Prostate gland (tissue), 2 donors: ENCODE results near the gene EDRF1. TPM values are rescaled to one million over a fixed set of nuclear protein-coding genes. Genes with fewer than 3 reads are reported as not detected.
A peak's percentile ranks its signal among the peaks of the same experiment; 100 is the strongest.

Experiments used
- DNase-seq: peaks from one replicate; pipeline ENCODE4 v3.0.0-alpha.2; 2019; ENCODE audit warnings: low spot score
- H3K27ac ChIP-seq, 2 donors: fragments of 200-600 bp; sonication (generic); 2 replicates each; pipeline ENCODE4 v1.5.1; 2017 to 2019
- H3K27me3 ChIP-seq: fragments of 200-600 bp; sonication (generic); replicated peaks from 2 replicates; pipeline ENCODE4 v1.5.1; 2019; ENCODE audit not compliant: insufficient read depth
- H3K36me3 ChIP-seq, 2 donors: fragments of 200-600 bp; sonication (generic); 1 replicate in 1 of 2; 2 replicates in 1 of 2; pipeline versions ENCODE4 v1.5.1 to v1.8.1; 2017 to 2019
- H3K4me1 ChIP-seq: fragments of 200-600 bp; sonication (generic); replicated peaks from 2 replicates; pipeline ENCODE4 v1.5.1; 2019
- H3K4me3 ChIP-seq, 2 donors: fragments of 200-600 bp; sonication (generic); 2 replicates each; pipeline ENCODE4 v1.5.1; 2017 to 2019
- H3K9me3 ChIP-seq: fragments of 200-600 bp; sonication (generic); 2 replicates; pipeline ENCODE4 v1.5.1; 2017
- POLR2A ChIP-seq: fragments of 450-650 bp; IDR thresholded peaks from one replicate; pipeline ENCODE4 v1.6.1; 2016; ENCODE audit warnings: antibody characterized with exemption, mild to moderate bottlenecking
- POLR2AphosphoS5 ChIP-seq: sonication (generic); formaldehyde crosslinking; IDR thresholded peaks from one replicate; pipeline ENCODE4 v1.6.1; 2017; ENCODE audit warnings: antibody characterized with exemption
- WGBS: methylation state at CpG from one replicate; pipeline ENCODE4 v1.1.5; 2018; 5-methylcytosine and 5-hydroxymethylcytosine counted together
- intact Hi-C: fragments of 100-400 bp; cut with DNase I; formaldehyde crosslinking; loops from one replicate; pipeline ENCODE4 v1.14.2; 2022
- total RNA-seq, 2 donors: library from RNA; depleted of rRNA; stranded (reverse); fragments of >200 nt; gene quantifications; one replicate each; pipeline ENCODE4 v1.1.0, GENCODE V29; 2016
- TF ChIP-seq, protein P1 (sequence below), 4 experiments: fragments of 200-600 bp in 2 of 4; fragments of 450-650 bp in 2 of 4; sonication (generic) in 2 of 4; IDR thresholded peaks; 1 replicate in 3 of 4; 2 replicates in 1 of 4; pipeline ENCODE4 v1.5.1; 2016 to 2019; ENCODE audit warnings: antibody characterized with exemption in 4 of 4, mild to moderate bottlenecking in 2 of 4, moderate library complexity in 2 of 4

The EDRF1 gene
- 10 to 100 TPM; 18.9 to 49.6 TPM for total RNA-seq

GRCh38 chr10:125719173-125720001 lies at the start of gene EDRF1:
Gene EDRF1, plus strand, starts transcription at chr10:125719709. Its CDS starts 99 bp downstream, at chr10:125719808.
- TF ChIP-seq POLR2A (peak; percentile 80), POLR2AphosphoS5 (peak; percentile 99)
- TF ChIP-seq, protein P1, sequence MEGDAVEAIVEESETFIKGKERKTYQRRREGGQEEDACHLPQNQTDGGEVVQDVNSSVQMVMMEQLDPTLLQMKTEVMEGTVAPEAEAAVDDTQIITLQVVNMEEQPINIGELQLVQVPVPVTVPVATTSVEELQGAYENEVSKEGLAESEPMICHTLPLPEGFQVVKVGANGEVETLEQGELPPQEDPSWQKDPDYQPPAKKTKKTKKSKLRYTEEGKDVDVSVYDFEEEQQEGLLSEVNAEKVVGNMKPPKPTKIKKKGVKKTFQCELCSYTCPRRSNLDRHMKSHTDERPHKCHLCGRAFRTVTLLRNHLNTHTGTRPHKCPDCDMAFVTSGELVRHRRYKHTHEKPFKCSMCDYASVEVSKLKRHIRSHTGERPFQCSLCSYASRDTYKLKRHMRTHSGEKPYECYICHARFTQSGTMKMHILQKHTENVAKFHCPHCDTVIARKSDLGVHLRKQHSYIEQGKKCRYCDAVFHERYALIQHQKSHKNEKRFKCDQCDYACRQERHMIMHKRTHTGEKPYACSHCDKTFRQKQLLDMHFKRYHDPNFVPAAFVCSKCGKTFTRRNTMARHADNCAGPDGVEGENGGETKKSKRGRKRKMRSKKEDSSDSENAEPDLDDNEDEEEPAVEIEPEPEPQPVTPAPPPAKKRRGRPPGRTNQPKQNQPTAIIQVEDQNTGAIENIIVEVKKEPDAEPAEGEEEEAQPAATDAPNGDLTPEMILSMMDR (IDR thresholded peaks at IDR 0.05) = peak in 2 of 4 experiments; percentile 13 to 30
- WGBS = under 1% methylated on average over 68 of the region's 72 CpGs
- Histone ChIP-seq H3K9me3 (no peaks in the 10 kb centered on the region), H3K4me3 (peak within 1 kb of the TSS; percentile 76 to 86), H3K4me1 (no peaks in the 10 kb centered on the region), H3K27me3 (no peaks in the 10 kb centered on the region), H3K36me3 (no peaks in the 10 kb centered on the region), H3K27ac (peak within 1 kb of the TSS; percentile 90 to 91)
- peak; percentile 98 for DNase-seq
- intact Hi-C loops = no loop called here

DNA sequence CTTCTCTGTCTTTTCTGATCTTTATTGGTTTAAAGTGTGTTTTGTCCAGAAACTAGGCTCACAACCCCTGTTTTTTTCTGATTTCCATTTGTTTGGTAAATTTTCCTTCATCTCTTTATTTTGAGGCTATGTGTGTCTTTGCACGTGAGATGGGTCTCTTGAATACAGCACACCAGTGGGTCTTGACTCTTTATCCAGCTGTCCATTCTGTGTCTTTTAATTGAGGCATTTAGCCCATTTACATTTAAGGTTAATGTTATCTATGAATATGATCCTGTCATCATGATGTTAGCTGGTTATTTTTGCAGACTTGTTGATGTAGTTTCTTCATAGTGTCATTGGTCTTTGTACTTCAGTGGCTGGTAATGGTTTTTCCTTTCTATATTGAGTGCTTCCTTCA lies 46.6 kb upstream of the EDRF1 start:
- Histone ChIP-seq H3K4me3 (no peak overlapping the region), H3K36me3 (no peaks in the 10 kb centered on the region), H3K27ac (no peak overlapping the region), H3K4me1 (no peaks in the 10 kb centered on the region), H3K27me3 (no peaks in the 10 kb centered on the region), H3K9me3 (no peaks in the 10 kb centered on the region)
- WGBS = 94% methylated on average over 1 of the region's 1 CpG
- TF ChIP-seq POLR2A (no peak), POLR2AphosphoS5 (no peak)
- TF ChIP-seq, protein P1 (IDR thresholded peaks at IDR 0.05) = no peak
- intact Hi-C loops = no loop called here
- no peak for DNase-seq

- intact Hi-C loops = no loop called here
- Histone ChIP-seq H3K4me1 (peaks cover 6% of the 10 kb centered on the region), H3K36me3 (no peaks in the 10 kb centered on the region), H3K27me3 (no peaks in the 10 kb centered on the region), H3K27ac (no peak overlapping the region), H3K4me3 (no peak overlapping the region), H3K9me3 (no peaks in the 10 kb centered on the region)
- TF ChIP-seq POLR2A = no peak
- no peak for TF ChIP-seq POLR2AphosphoS5
- TF ChIP-seq, protein P1 (IDR thresholded peaks at IDR 0.05) = no peak
- no peak for DNase-seq
- WGBS = 83% methylated on average over 11 of the region's 11 CpGs
These were observed 40.1 kb upstream of the EDRF1 start for GRCh38 chr10:125679436-125679835.

DNA sequence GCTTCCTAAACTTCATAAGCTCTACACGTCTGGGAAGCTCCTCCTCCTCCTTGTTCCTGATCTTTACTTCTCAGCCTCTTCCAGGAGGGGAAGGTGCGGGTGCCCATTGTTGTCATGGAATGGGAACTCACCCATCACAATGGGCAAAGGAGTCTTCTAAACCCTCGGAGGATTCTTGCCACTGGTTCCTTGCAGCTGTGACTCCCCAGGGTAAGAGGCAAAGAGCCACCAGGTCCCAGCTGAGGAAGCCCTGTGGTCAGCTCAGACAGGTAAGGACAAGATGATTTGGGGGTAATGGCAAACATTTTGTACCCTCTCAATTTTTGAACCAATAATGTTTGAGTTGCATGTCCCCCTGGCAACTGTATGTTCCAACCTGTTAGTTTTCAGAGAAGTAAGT lies 36.4 kb upstream of the EDRF1 start, which contains the start of gene TEX36:
Gene TEX36 (minus strand): TSS at position 101 of the 400 bp plus-strand sequence. CDS start 174 bp downstream, outside the sequence.
- Histone ChIP-seq H3K27ac (no peak within 1 kb of the TSS), H3K4me1 (peaks cover 6% of the 10 kb centered on the region), H3K4me3 (no peak within 1 kb of the TSS), H3K27me3 (peaks cover 5% of the 10 kb centered on the region), H3K9me3 (no peaks in the 10 kb centered on the region), H3K36me3 (no peaks in the 10 kb centered on the region)
- intact Hi-C loops = loop anchor here (10.0 kb wide), 1 partner anchor 238 kb away; no protein-coding TSS in a partner anchor
- 90% methylated on average over 3 of the region's 3 CpGs for WGBS
- DNase-seq = no peak
- TF ChIP-seq POLR2AphosphoS5 = no peak
- TF ChIP-seq, protein P1 (IDR thresholded peaks at IDR 0.05) = no peak
- no peak for TF ChIP-seq POLR2A
